K562 (cell line): ENCODE measurements around the gene DIPK1A. TPM values are rescaled to one million over a fixed set of nuclear protein-coding genes. Genes with fewer than 3 reads are reported as not detected.

Experiments
- ATAC-seq: fragments of 200-7000 bp; cut with Tn5 transposase; 3 replicates; pipeline ENCODE4 v1.9.1; 2020; ENCODE audit warnings: moderate library complexity
- BruUV-seq: library from RNA; stranded (reverse); fragments of 400-500 nt; replicated peaks from 2 replicates; lab custom pipeline; 2021; lab: Mats Ljungman, UMichigan
- CTCF ChIA-PET: fragments of 300-600 bp; formaldehyde crosslinking; extraction: SDS; loops from one replicate; lab custom pipeline; 2021; ENCODE audit warnings: low intra/inter-chr PET ratio; lab: Yijun Ruan, JAX
- POLR2A ChIA-PET: fragments of 300-600, 350-650 bp; sonication (Branson Sonifier 250); formaldehyde crosslinking; extraction: SDS; loops from one replicate; lab custom pipeline; 2021; ENCODE audit warnings: antibody characterized with exemption, inconsistent platforms; lab: Yijun Ruan, JAX
- DNase-seq, 4 experiments: peaks; one replicate each; pipeline versions ENCODE4 v3.0.0 to v3.0.0-alpha.2; 2011 to 2018; ENCODE audit warnings: low spot score in 3 of 4, mixed read lengths in 3 of 4; ENCODE audit errors: extremely low read depth in 1 of 4
- FAIRE-seq: peaks from 2 replicates; lab custom pipeline; 2011; peaks lifted over from hg19 to GRCh38; lab: Jason Lieb, UNC
- H2AFZ ChIP-seq: 2 replicates; pipeline ENCODE4 v1.6.0; 2011; ENCODE audit warnings: low read depth, low read length, control low read depth, inconsistent platforms
- H3K27ac ChIP-seq: fragments of 200-600 bp; 3 replicates; pipeline ENCODE4 v1.8.0; 2011; ENCODE audit warnings: low read depth, mild to moderate bottlenecking, control low read depth, inconsistent platforms, low read length, moderate library complexity, mixed read lengths; ENCODE audit errors: extremely low read depth
- H3K27me3 ChIP-seq, 2 experiments: fragments of 300-600 bp in 1 of 2; 2 replicates in 1 of 2; 3 replicates in 1 of 2; pipeline versions ENCODE4 v1.6.0 to v1.8.0; 2011; ENCODE audit warnings: inconsistent platforms in 2 of 2, low read length in 2 of 2, mild to moderate bottlenecking in 1 of 2, mixed read lengths in 1 of 2, moderate library complexity in 1 of 2; ENCODE audit not compliant: control insufficient read depth in 2 of 2, insufficient read depth in 2 of 2
- H3K36me3 ChIP-seq: fragments of 300-600 bp; 3 replicates; pipeline ENCODE4 v1.8.0; 2011; ENCODE audit warnings: mild to moderate bottlenecking, low read length, inconsistent platforms; ENCODE audit not compliant: control insufficient read depth, insufficient read depth
- H3K4me1 ChIP-seq, 2 experiments: fragments of 200-600 bp in 1 of 2; replicated peaks in 1 of 2; 2 replicates in 1 of 2; 3 replicates in 1 of 2; pipeline versions ENCODE4 v1.5.1 to v1.8.0; 2011; ENCODE audit warnings: inconsistent platforms in 2 of 2, low read length in 2 of 2, mild to moderate bottlenecking in 1 of 2, mixed read lengths in 1 of 2, moderate library complexity in 1 of 2; ENCODE audit not compliant: control insufficient read depth in 2 of 2, insufficient read depth in 2 of 2
- H3K4me2 ChIP-seq: 2 replicates; pipeline ENCODE4 v1.6.1; 2011; ENCODE audit warnings: low read length, control low read depth, inconsistent platforms, mixed read lengths; ENCODE audit not compliant: insufficient read depth
- H3K4me3 ChIP-seq: fragments of 200-600 bp; sonication (generic), shearing (Covaris generic); 2 replicates; pipeline ENCODE4 v1.5.1; 2016; ENCODE audit warnings: control low read depth, inconsistent platforms
- H3K79me2 ChIP-seq: fragments of 200-600 bp; 3 replicates; pipeline ENCODE4 v1.8.0; 2011; ENCODE audit warnings: low read length, inconsistent platforms; ENCODE audit not compliant: control insufficient read depth, insufficient read depth
- H3K9ac ChIP-seq, 2 experiments: 2 replicates each; pipeline versions ENCODE4 v1.6.0 to v1.6.1; 2011; ENCODE audit warnings: low read depth in 2 of 2, low read length in 2 of 2, control low read depth in 1 of 2, inconsistent platforms in 1 of 2, mild to moderate bottlenecking in 1 of 2, mixed read lengths in 1 of 2; ENCODE audit not compliant: insufficient read depth in 1 of 2
- H3K9me1 ChIP-seq: one replicate; pipeline ENCODE4 v1.6.0; 2011; ENCODE audit warnings: inconsistent platforms, mild to moderate bottlenecking, low read length, moderate library complexity; ENCODE audit not compliant: control insufficient read depth, insufficient read depth
- H3K9me3 ChIP-seq: replicated peaks from 2 replicates; pipeline ENCODE4 v1.5.1; 2011; ENCODE audit warnings: low read depth, low read length, inconsistent platforms; ENCODE audit not compliant: control insufficient read depth, insufficient read depth
- H4K20me1 ChIP-seq: replicated peaks from 2 replicates; pipeline ENCODE4 v1.6.1; 2011; ENCODE audit warnings: low read length, inconsistent platforms, mixed read lengths; ENCODE audit not compliant: control insufficient read depth, insufficient read depth
- ATF3 ChIP-seq, 2 experiments: fragments of 450-650 bp in 1 of 2; sonication (generic) in 1 of 2; formaldehyde crosslinking in 1 of 2; IDR thresholded peaks in 1 of 2; conservative IDR thresholded peaks in 1 of 2; 2 replicates each; pipeline versions ENCODE4 v1.6.1 to v1.8.1; 2016 to 2023; ENCODE audit warnings: mild to moderate bottlenecking in 2 of 2, moderate library complexity in 2 of 2, inconsistent platforms in 1 of 2, missing genetic modification reagents in 1 of 2
- CBX1 ChIP-seq: sonication (generic); IDR thresholded peaks from 2 replicates; pipeline ENCODE4 v1.6.1; 2016; ENCODE audit warnings: antibody characterized with exemption, low read depth, mild to moderate bottlenecking
- DPF2 ChIP-seq: fragments of 450-650 bp; IDR thresholded peaks from 2 replicates; pipeline ENCODE4 v1.6.1; 2016
- FIP1L1 ChIP-seq: fragments of 200-400 bp; formaldehyde crosslinking; IDR thresholded peaks from 2 replicates; pipeline ENCODE4 v1.6.1; 2018; ENCODE audit warnings: mild to moderate bottlenecking, low read depth, low read length; ENCODE audit not compliant: poor library complexity, severe bottlenecking
- FOSL1 ChIP-seq: fragments of 200-800 bp; sonication (Bioruptor generic); conservative IDR thresholded peaks from 2 replicates; pipeline ENCODE4 v1.6.1; 2016; ENCODE audit warnings: missing genetic modification characterization, missing compliant biosample characterization
- JUN ChIP-seq, 2 experiments: sonication (generic) in 1 of 2; formaldehyde crosslinking in 1 of 2; IDR thresholded peaks; 2 replicates each; pipeline versions ENCODE4 v1.6.1 to v1.8.0; 2012 to 2022; ENCODE audit warnings: borderline replicate concordance in 2 of 2, mild to moderate bottlenecking in 2 of 2, improper control_type of control experiment in 1 of 2, low read depth in 1 of 2, low read length in 1 of 2, missing genetic modification reagents in 1 of 2
- JUND ChIP-seq, 2 experiments: IDR thresholded peaks; 2 replicates in 1 of 2; 3 replicates in 1 of 2; pipeline ENCODE4 v1.6.1; 2011; ENCODE audit warnings: borderline replicate concordance in 2 of 2, low read depth in 2 of 2, low read length in 2 of 2, improper control_type of control experiment in 1 of 2, missing biosample characterization in 1 of 2, missing genetic modification characterization in 1 of 2, missing genetic modification reagents in 1 of 2
- SMAD3 ChIP-seq: fragments of 450-650 bp; formaldehyde crosslinking; conservative IDR thresholded peaks from 2 replicates; pipeline ENCODE4 v1.4.0; 2020; ENCODE audit warnings: mild to moderate bottlenecking
- SMARCA4 ChIP-seq: fragments of 450-650 bp; IDR thresholded peaks from 2 replicates; pipeline ENCODE4 v1.6.1; 2016
- SMARCE1 ChIP-seq: fragments of 450-650 bp; IDR thresholded peaks from 2 replicates; pipeline ENCODE4 v1.7.1; 2016; ENCODE audit warnings: mild to moderate bottlenecking
- STAT5B ChIP-seq: fragments of 250-450 bp; sonication (Bioruptor Pico); IDR thresholded peaks from 2 replicates; pipeline ENCODE4 v1.8.0; 2021; ENCODE audit warnings: mild to moderate bottlenecking, inconsistent platforms
- ZFP36 ChIP-seq: fragments of 150-350 bp; IDR thresholded peaks from 2 replicates; pipeline ENCODE4 v1.6.1; 2018; ENCODE audit warnings: low read length, low read depth; ENCODE audit not compliant: partially characterized antibody
- ZFX ChIP-seq: sonication (generic); formaldehyde crosslinking; IDR thresholded peaks from 2 replicates; pipeline ENCODE4 v1.8.0; 2022; ENCODE audit warnings: mild to moderate bottlenecking, missing genetic modification reagents, moderate library complexity
- ZNF121 ChIP-seq: sonication (generic); formaldehyde crosslinking; conservative IDR thresholded peaks from 2 replicates; pipeline ENCODE4 v1.8.0; 2022; ENCODE audit warnings: missing genetic modification reagents
- WGBS: fragments of 100-300 bp; shearing (Covaris generic); methylation state at CpG from one replicate; pipeline ENCODE4 v1.1.6; 2016; ENCODE audit warnings: low coverage, mixed read lengths; ENCODE audit not compliant: insufficient coverage; ENCODE audit errors: missing lambda C conversion rate; 5-methylcytosine and 5-hydroxymethylcytosine counted together
- in situ Hi-C: fragments of 300-500 bp; cut with MboI; formaldehyde crosslinking; loops from 4 replicates; pipeline ENCODE4 v1.15.0; 2018; ENCODE audit warnings: inconsistent platforms, mixed read lengths
- intact Hi-C: fragments of 100-400 bp; cut with micrococcal nuclease; formaldehyde crosslinking; loops from 2 replicates; pipeline ENCODE4 v1.14.2; 2022
- polyA plus RNA-seq, 8 experiments: library from polyadenylated mRNA; depleted of rRNA in 4 of 8; stranded (reverse) in 5 of 8; unstranded in 3 of 8; fragments of >200 nt; fragmentation: Nextera tagmentation in 2 of 8; fragmentation: Illumina TruSeq in 1 of 8; extraction: Ambion mirVana in 2 of 8; extraction: Trizol in 1 of 8; gene quantifications; 2 replicates each; pipeline versions ENCODE4 v1.2.1 to v1.2.3, GENCODE V29; 2011 to 2014; ENCODE audit warnings: inconsistent platforms in 1 of 8, missing spikeins in 1 of 8
- total RNA-seq, 7 experiments: library from RNA; depleted of rRNA in 6 of 7; stranded (reverse); fragments of >200 nt in 6 of 7; fragmentation: Illumina TruSeq in 2 of 7; extraction: Trizol in 2 of 7; gene quantifications; 2 replicates each; pipeline versions ENCODE4 v1.2.1 to v1.2.3, GENCODE V29; 2011 to 2021; ENCODE audit warnings: low replicate concordance in 1 of 7
- TF ChIP-seq, protein P1 (sequence below), 2 experiments: fragments of 200-800 bp in 1 of 2; sonication (Bioruptor generic) in 1 of 2; sonication (generic) in 1 of 2; formaldehyde crosslinking in 1 of 2; IDR thresholded peaks in 1 of 2; conservative IDR thresholded peaks in 1 of 2; 2 replicates each; pipeline versions ENCODE4 v1.5.0 to v1.6.1; 2016 to 2020; ENCODE audit warnings: missing compliant biosample characterization in 1 of 2, missing genetic modification characterization in 1 of 2, missing genetic modification reagents in 1 of 2

Gene DIPK1A
- total and polyA plus RNA-seq, 9 of the 15 experiments (the other 6 are each of a cell fraction or from before 2014, with no cell fraction given) = 0.54 to 2.5 (median 1.3) TPM

DNA sequence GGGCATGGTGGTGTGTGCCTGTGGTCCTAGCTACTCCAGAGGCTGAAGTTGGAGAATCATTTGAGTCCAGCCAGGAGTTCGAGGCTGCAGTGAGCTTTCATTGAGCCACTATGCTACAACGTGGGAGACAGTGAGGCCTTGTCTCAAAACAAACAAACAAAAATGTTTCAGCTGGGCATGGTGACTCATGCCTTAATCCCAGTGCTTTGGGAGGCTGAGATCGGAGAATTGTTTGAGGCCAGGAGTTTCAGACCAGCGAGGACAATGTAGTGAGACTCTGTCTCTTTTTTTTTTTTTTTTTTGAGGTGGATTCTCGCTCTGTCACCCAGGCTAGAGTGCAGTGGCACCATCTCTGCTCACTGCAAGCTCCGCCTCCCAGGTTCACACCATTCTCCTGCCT lies 134.5 kb downstream of the DIPK1A start:
- no TSS peak for BruUV-seq
- ATAC-seq = no peak
- H2AFZ ChIP-seq = peak overlapping the region; percentile 53

More for the DNA sequence above, 134.5 kb downstream of the DIPK1A start:
- Histone ChIP-seq H3K9ac (0 out of 4 replicates have a peak overlapping the region, but pooled peaks of 1 of the 2 experiments have one; percentile 37), H3K36me3 (no peaks in the 10 kb centered on the region), H3K4me3 (no peak overlapping the region), H3K27ac (no peak overlapping the region), H3K9me3 (no peaks in the 10 kb centered on the region), H3K27me3 (no peaks in the 10 kb centered on the region), H4K20me1 (no peaks in the 10 kb centered on the region), H3K79me2 (peaks cover under 1% of the 10 kb centered on the region), H3K4me1 (no peaks in the 10 kb centered on the region; a peak in 1 of 5 replicates), H3K9me1 (no peaks in the 10 kb centered on the region), H3K4me2 (no peak overlapping the region)
- POLR2A ChIA-PET = interaction anchor here (0.7 kb wide), 1 partner anchor 135 kb away, joined by 3 read pairs; no protein-coding TSS in a partner anchor
- in situ Hi-C loops = loop anchor here (5.0 kb wide), 1 partner anchor 74 kb away; no protein-coding TSS in a partner anchor
- intact Hi-C loops = no loop called here
- FAIRE-seq (peak; percentile 70), DNase-seq (peak in 1 of 4 experiments; percentile 29)
- CTCF ChIA-PET = no interaction called here
- WGBS = 13% methylated on average over 4 of the region's 6 CpGs
- TF ChIP-seq ZNF121 (peak; percentile 58), ZFX (peak; percentile 35; the same call in 1 of the 2 replicates), SMARCE1 (peak; percentile 45; the same call in 1 of the 2 replicates), FIP1L1 (no peak), ZFP36 (no peak), SMAD3 (CRISPR knock-in tag) (no peak), SMARCA4 (peak; percentile 38; the same call in 1 of the 2 replicates), STAT5B (CRISPR knock-in tag) (no peak), CBX1 (no peak), ATF3 (IDR thresholded peaks at IDR 0.05) (peak; percentile 75), ATF3 (CRISPR knock-in tag; conservative IDR thresholded peaks at IDR 0.05) (no peak), DPF2 (peak; percentile 34; the same call in 1 of the 2 replicates), FOSL1 (peak; percentile 58; the same call in 1 of the 2 replicates), JUND (IDR thresholded peaks at IDR 0.05; ENCODE audit: borderline replicate concordance, low read depth, low read length) (peak; percentile 77), JUND (tag; IDR thresholded peaks at IDR 0.05; ENCODE audit: borderline replicate concordance, low read depth, low read length) (peak; percentile 77; the same call in 1 of the 3 replicates), JUN (IDR thresholded peaks at IDR 0.05; ENCODE audit: borderline replicate concordance, low read depth, low read length) (0 out of 2 replicates have a peak, but pooled peaks have one; percentile 58), JUN (CRISPR knock-in tag; IDR thresholded peaks at IDR 0.05; ENCODE audit: borderline replicate concordance) (no peak)
- TF ChIP-seq, protein P1, sequence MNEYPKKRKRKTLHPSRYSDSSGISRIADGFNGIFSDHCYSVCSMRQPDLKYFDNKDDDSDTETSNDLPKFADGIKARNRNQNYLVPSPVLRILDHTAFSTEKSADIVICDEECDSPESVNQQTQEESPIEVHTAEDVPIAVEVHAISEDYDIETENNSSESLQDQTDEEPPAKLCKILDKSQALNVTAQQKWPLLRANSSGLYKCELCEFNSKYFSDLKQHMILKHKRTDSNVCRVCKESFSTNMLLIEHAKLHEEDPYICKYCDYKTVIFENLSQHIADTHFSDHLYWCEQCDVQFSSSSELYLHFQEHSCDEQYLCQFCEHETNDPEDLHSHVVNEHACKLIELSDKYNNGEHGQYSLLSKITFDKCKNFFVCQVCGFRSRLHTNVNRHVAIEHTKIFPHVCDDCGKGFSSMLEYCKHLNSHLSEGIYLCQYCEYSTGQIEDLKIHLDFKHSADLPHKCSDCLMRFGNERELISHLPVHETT (CRISPR knock-in tag; conservative IDR thresholded peaks at IDR 0.05 in 1 of 2, IDR thresholded peaks at IDR 0.05 in 1 of 2) = no peak
